Measurements from ENCODE around the gene SUGP1.

DNA sequence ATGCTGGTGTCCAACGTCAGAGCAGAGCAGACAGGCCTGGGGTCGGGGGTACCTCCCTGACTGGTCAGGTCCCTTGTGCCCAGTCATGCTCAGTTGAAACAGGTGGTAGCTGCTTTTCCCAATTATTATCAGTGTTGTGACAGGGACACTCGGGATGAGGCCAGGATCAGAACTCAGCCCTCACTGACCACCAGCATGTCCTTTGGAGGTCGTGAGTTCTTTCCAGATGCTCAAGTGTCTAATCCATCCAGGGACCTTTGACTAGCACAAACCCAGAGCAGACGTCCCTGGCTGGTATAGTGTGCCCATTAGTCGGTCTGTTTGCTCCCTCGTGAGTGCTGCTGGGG is 22.7 kb upstream of the SUGP1 start:
- TF ChIP-seq POLR2A (IDR thresholded peaks at IDR 0.05) = no peak
- TF ChIP-seq, protein P1, sequence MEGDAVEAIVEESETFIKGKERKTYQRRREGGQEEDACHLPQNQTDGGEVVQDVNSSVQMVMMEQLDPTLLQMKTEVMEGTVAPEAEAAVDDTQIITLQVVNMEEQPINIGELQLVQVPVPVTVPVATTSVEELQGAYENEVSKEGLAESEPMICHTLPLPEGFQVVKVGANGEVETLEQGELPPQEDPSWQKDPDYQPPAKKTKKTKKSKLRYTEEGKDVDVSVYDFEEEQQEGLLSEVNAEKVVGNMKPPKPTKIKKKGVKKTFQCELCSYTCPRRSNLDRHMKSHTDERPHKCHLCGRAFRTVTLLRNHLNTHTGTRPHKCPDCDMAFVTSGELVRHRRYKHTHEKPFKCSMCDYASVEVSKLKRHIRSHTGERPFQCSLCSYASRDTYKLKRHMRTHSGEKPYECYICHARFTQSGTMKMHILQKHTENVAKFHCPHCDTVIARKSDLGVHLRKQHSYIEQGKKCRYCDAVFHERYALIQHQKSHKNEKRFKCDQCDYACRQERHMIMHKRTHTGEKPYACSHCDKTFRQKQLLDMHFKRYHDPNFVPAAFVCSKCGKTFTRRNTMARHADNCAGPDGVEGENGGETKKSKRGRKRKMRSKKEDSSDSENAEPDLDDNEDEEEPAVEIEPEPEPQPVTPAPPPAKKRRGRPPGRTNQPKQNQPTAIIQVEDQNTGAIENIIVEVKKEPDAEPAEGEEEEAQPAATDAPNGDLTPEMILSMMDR (IDR thresholded peaks at IDR 0.05) = no peak
